ENCODE results near the gene SLC25A29. TPM values are rescaled to one million over a fixed set of nuclear protein-coding genes. Genes with fewer than 3 reads are reported as not detected.
A peak's percentile ranks its signal among the peaks of the same experiment; 100 is the strongest.

Gene SLC25A29
- total and polyA plus RNA-seq, 2 of the 8 experiments (the other 6 are each of a cell fraction or from before 2014, with no cell fraction given), result 135 to 177 TPM

GRCh38 chr14:100303179-100303578 lies 3.1 kb downstream of the SLC25A29 start:
- H3K27me3 ChIP-seq (replicated peaks in 1 of 4; ENCODE audit: control insufficient read depth in 3 of 4, extremely low read depth in 1 of 4, insufficient read depth in 3 of 4, low read length in 3 of 4), result no peaks in the 10 kb centered on the region; a peak in 1 of 7 replicates
- H3K4me3 ChIP-seq (ENCODE audit: extremely low read depth in 1 of 4, insufficient read depth in 2 of 4, low read depth in 3 of 4, low read length in 4 of 4), result no peak overlapping the region
- DNase-seq (ENCODE audit: low read depth in 1 of 2, low spot score in 2 of 2) (no peak), FAIRE-seq (no peak)
- no peak overlapping the region for H4K91ac ChIP-seq (replicated peaks; ENCODE audit: insufficient read length, low read length)
- peaks cover 18% of the 10 kb centered on the region; the same call in 1 of the 2 replicates for H3K23me2 ChIP-seq (ENCODE audit: low read depth, low read length)
- H3K4me1 ChIP-seq (replicated peaks in 1 of 4; ENCODE audit: control insufficient read depth in 3 of 4, insufficient read depth in 4 of 4, low read length in 3 of 4), result peaks cover 10 to 22% (median 13%) of the 10 kb centered on the region in 4 experiments
- H3K4ac ChIP-seq (replicated peaks; ENCODE audit: insufficient read length, low read depth, low read length), result no peak overlapping the region
- no peak overlapping the region for H3K56ac ChIP-seq (replicated peaks; ENCODE audit: insufficient read length, low read depth, low read length)
- H2BK12ac ChIP-seq (ENCODE audit: low read depth, low read length), result no peak overlapping the region
- no peak overlapping the region for H3K9ac ChIP-seq (replicated peaks in 1 of 4; ENCODE audit: extremely low read depth in 1 of 4, low read depth in 3 of 4, low read length in 3 of 4)
- peak overlapping the region; percentile 17 to 90; a peak in 1 of 4 replicates for H3K4me2 ChIP-seq (ENCODE audit: insufficient read depth in 1 of 2, low read depth in 2 of 2, low read length in 2 of 2)
- H2BK15ac ChIP-seq (ENCODE audit: low read length), result no peak overlapping the region
- CTCF ChIA-PET (ENCODE audit: partially characterized antibody), result interaction anchor here (0.7 to 1.7 kb wide), 13 partner anchors 9 to 74 kb away, joined by 3 to 9 read pairs (median 4); no protein-coding TSS in a partner anchor
- peak overlapping the region; percentile 13; the same call in 1 of the 2 replicates for H2BK5ac ChIP-seq (ENCODE audit: low read depth, low read length)
- peaks cover 21 to 22% of the 10 kb centered on the region in 2 experiments for H4K20me1 ChIP-seq (replicated peaks in 1 of 2; ENCODE audit: control insufficient read depth in 1 of 2, insufficient read depth in 2 of 2, low read length in 2 of 2)
- POLR2A ChIA-PET (ENCODE audit: partially characterized antibody), result interaction anchor here (0.7 to 14.7 kb wide), 3 partner anchors 14 to 105 kb away, joined by 3 to 200 read pairs (median 4); no protein-coding TSS in a partner anchor
- no peak overlapping the region for H4K8ac ChIP-seq (ENCODE audit: extremely low read depth, insufficient read depth, low read length)
- no peak overlapping the region for H2BK20ac ChIP-seq (ENCODE audit: low read length)
- H3K18ac ChIP-seq (ENCODE audit: extremely low read depth, low read length), result peak overlapping the region; percentile 16; the same call in 1 of the 2 replicates
- H3K23ac ChIP-seq (ENCODE audit: insufficient read length), result no peak overlapping the region
- H3K14ac ChIP-seq (ENCODE audit: insufficient read length), result no peak overlapping the region
- no peak overlapping the region for H2BK120ac ChIP-seq (replicated peaks; ENCODE audit: low read depth, low read length)
- no peak overlapping the region for H2AK5ac ChIP-seq (ENCODE audit: low read depth, low read length)
- no peak overlapping the region for H3K27ac ChIP-seq (ENCODE audit: low read depth, low read length)
- 90% methylated on average over 8 of the region's 8 CpGs; no CpG with 5 or more reads in 1 of the 2 experiments for WGBS, 2 experiments (ENCODE audit: extremely low coverage in 1 of 2, insufficient coverage in 1 of 2, insufficient read length in 1 of 2, insufficient replicate concordance in 2 of 2, low coverage in 1 of 2, low lambda C conversion rate in 2 of 2, missing lambda C conversion rate in 1 of 2)
- peaks cover 16% of the 10 kb centered on the region for H3K79me1 ChIP-seq (ENCODE audit: low read depth, low read length)
- H3K79me2 ChIP-seq (ENCODE audit: control insufficient read depth in 1 of 2, insufficient read depth in 2 of 2, low read length in 2 of 2), result peaks cover 6 to 57% of the 10 kb centered on the region in 2 experiments; a peak in 3 of 4 replicates
- H4K5ac ChIP-seq (ENCODE audit: insufficient read length, low read depth, low read length), result no peak overlapping the region
- peaks cover 0 to 15% (median 2%) of the 10 kb centered on the region in 4 experiments; a peak in 3 of 8 replicates for H3K36me3 ChIP-seq (ENCODE audit: control insufficient read depth in 2 of 4, insufficient read depth in 4 of 4, low read length in 3 of 4)
- H2AFZ ChIP-seq (ENCODE audit: low read length), result no peak overlapping the region
- TF ChIP-seq RAD21 (IDR thresholded peaks at IDR 0.05 in 1 of 2, conservative IDR thresholded peaks at IDR 0.05 in 1 of 2; ENCODE audit: low read depth in 2 of 2, low read length in 2 of 2) (peak; percentile 17 to 42; a peak in 3 of 4 replicates), KDM1A (IDR thresholded peaks at IDR 0.05; ENCODE audit: borderline replicate concordance, low read length) (no peak), CTCF (IDR thresholded peaks at IDR 0.05; ENCODE audit: control extremely low read depth in 1 of 3, insufficient read depth in 1 of 3, low read depth in 1 of 3, low read length in 3 of 3) (peak in 2 of 3 experiments; percentile 45 to 57; a peak in 2 of 4 replicates)
- no peaks in the 10 kb centered on the region for H3K9me3 ChIP-seq (ENCODE audit: insufficient read depth in 2 of 2, low read depth in 1 of 2, low read length in 1 of 2)

All from H1 (cell line).